Calu3 (cell line): ENCODE data around the gene CASP6. TPM values are rescaled to one million over a fixed set of nuclear protein-coding genes. Genes with fewer than 3 reads are reported as not detected.
A peak's percentile ranks its signal among the peaks of the same experiment; 100 is the strongest.

Experiments
- BruUV-seq: library from RNA; stranded (reverse); fragments of 400-500 nt; replicated peaks from 2 replicates; lab custom pipeline; 2021; lab: Mats Ljungman, UMichigan
- CTCF ChIA-PET: fragments of 300-600 bp; sonication (Branson Sonifier 250); formaldehyde crosslinking; loops from one replicate; lab custom pipeline; 2022; ENCODE audit warnings: antibody characterized with exemption; lab: Charles Lee
- DNase-seq: peaks from one replicate; pipeline ENCODE4 v3.0.0; 2022
- H3K27ac Mint-ChIP-seq: one replicate; pipeline ENCODE4 v1.8.0; 2022; ENCODE audit warnings: mixed read lengths; ENCODE audit not compliant: unreplicated experiment
- H3K27me3 Mint-ChIP-seq: one replicate; pipeline ENCODE4 v1.8.0; 2022; ENCODE audit warnings: mixed read lengths; ENCODE audit not compliant: unreplicated experiment
- H3K36me3 Mint-ChIP-seq: one replicate; pipeline ENCODE4 v1.8.0; 2022; ENCODE audit warnings: mild to moderate bottlenecking, moderate library complexity, mixed read lengths; ENCODE audit not compliant: insufficient read depth, unreplicated experiment
- H3K4me1 Mint-ChIP-seq: one replicate; pipeline ENCODE4 v1.8.0; 2022; ENCODE audit warnings: mild to moderate bottlenecking, low read depth, mixed read lengths; ENCODE audit not compliant: unreplicated experiment
- H3K4me3 Mint-ChIP-seq: one replicate; pipeline ENCODE4 v1.8.0; 2022; ENCODE audit warnings: mild to moderate bottlenecking, low read depth, moderate library complexity, mixed read lengths; ENCODE audit not compliant: unreplicated experiment
- H3K9me3 Mint-ChIP-seq: one replicate; pipeline ENCODE4 v1.8.0; 2022; ENCODE audit warnings: low read depth, mixed read lengths; ENCODE audit not compliant: unreplicated experiment
- CTCF ChIP-seq: fragments of 200-600 bp; IDR thresholded peaks from one replicate; pipeline ENCODE4 v1.8.0; 2022; ENCODE audit warnings: antibody characterized with exemption; ENCODE audit not compliant: unreplicated experiment
- intact Hi-C: fragments of 100-400 bp; cut with micrococcal nuclease; formaldehyde crosslinking; loops from one replicate; pipeline ENCODE4 v1.10.0; 2022; ENCODE audit not compliant: unreplicated experiment
- total RNA-seq: library from RNA; stranded (reverse); gene quantifications from 2 replicates; pipeline ENCODE4 v1.2.3, GENCODE V29; 2022

Gene CASP6
- total RNA-seq, 1 experiment from 2014 or later: 22.3 TPM

DNA sequence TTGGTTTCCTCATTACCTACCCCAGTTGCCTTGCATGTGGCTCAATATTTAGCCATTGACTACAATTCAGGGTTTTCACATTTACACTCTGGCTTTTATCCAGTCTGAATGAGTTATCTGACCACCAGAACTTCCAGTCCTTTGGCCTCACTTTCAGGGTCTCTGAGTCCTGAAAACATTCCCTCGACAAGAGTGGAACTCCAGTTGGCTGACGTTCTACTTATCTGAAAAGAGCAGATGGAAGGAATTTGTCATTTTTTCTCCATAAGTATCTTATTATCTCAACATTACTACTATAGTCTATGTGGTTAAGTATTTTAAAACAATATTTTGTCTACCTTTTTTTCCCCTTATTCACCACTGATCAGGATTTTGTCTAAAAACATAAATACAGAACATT, 5.2 kb upstream of the CASP6 start:
- TF ChIP-seq CTCF: no peak
- no peaks in the 10 kb centered on the region for H3K9me3 Mint-ChIP-seq

GRCh38 chr4:109703664-109704361, 568 bp upstream of the CASP6 start:
- H3K4me3 Mint-ChIP-seq: peak overlapping the region; percentile 92
- no peak for TF ChIP-seq CTCF
- peaks cover 16% of the 10 kb centered on the region for H3K4me1 Mint-ChIP-seq
- no peaks in the 10 kb centered on the region for H3K27me3 Mint-ChIP-seq
- intact Hi-C loops: loop anchor here (5.0 to 10.0 kb wide), 4 partner anchors 98 to 277 kb away; partner anchors contain the start of genes CFI and GAR1
- peak overlapping the region; percentile 40 for H3K27ac Mint-ChIP-seq
- CTCF ChIA-PET: interaction anchor here (1.0 to 1.9 kb wide), 3 partner anchors 26 to 100 kb away, joined by 3 to 7 read pairs (median 6); partner anchors contain the start of genes CFI and PLA2G12A
- no TSS peak for BruUV-seq
- no peaks in the 10 kb centered on the region for H3K9me3 Mint-ChIP-seq
- DNase-seq: no peak
- peaks cover 30% of the 10 kb centered on the region for H3K36me3 Mint-ChIP-seq

More for the DNA sequence above, 5.2 kb upstream of the CASP6 start:
- Mint-ChIP-seq H3K4me3 (no peak overlapping the region), H3K27ac (no peak overlapping the region), H3K4me1 (peaks cover 6% of the 10 kb centered on the region), H3K27me3 (no peaks in the 10 kb centered on the region), H3K36me3 (peaks cover 14% of the 10 kb centered on the region)
- BruUV-seq: no TSS peak
- no peak for DNase-seq
- intact Hi-C loops: loop anchor here (10.0 kb wide), 1 partner anchor 266 kb away; no protein-coding TSS in a partner anchor
- CTCF ChIA-PET: no interaction called here

DNA sequence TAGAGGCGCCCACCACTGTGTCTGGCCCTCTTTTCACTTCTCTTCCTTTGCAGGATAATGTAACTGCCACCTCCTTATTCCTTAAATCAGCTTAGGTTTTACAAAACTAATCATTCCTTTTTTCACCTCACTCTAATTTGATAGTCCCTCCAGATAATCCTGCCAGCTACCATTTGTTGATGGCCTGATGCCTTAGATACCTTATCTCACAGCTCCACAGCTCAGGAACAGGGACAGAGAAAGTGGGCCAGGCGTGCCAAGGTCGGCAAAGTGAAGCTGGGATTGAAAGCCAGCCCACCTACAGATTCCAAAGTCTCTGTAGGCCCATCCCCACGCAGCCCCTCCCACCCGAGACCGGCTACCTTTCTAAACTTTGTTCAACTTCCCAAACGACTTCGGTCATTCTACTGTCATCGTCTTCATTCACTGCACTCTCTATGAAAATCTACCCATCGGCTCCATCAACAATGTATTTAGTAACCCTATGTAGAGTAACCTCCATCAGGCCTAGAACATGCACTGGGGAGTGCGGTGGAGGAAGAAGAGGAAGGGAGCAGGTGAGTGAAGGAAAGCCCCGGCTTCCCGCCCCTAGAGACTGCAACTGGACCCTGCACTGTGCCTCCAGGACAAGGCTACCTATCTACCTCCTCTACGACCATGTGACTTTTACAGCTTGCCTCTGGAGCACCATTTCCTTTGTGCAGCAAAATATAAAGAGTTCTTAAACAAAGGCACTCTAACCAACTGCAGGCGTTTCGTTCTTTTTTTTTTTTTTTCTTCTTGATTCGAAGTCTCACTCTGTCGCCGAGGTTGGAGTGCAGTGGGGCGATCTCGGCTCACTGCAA, 1.5 kb downstream of the CASP6 start:
- DNase-seq: peak; percentile 22
- Mint-ChIP-seq H3K36me3 (peaks cover 30% of the 10 kb centered on the region), H3K27me3 (no peaks in the 10 kb centered on the region), H3K4me1 (peaks cover 16% of the 10 kb centered on the region), H3K4me3 (peak overlapping the region; percentile 92), H3K27ac (peak overlapping the region; percentile 40), H3K9me3 (no peaks in the 10 kb centered on the region)
- BruUV-seq: no TSS peak
- CTCF ChIA-PET: interaction anchor here (1.2 to 1.9 kb wide), 3 partner anchors 43 to 102 kb away, joined by 3 to 7 read pairs (median 6); partner anchors contain the start of gene CFI
- intact Hi-C loops: loop anchor here (5.0 to 10.0 kb wide), 4 partner anchors 101 to 274 kb away; partner anchors contain the start of genes CFI and GAR1
- no peak for TF ChIP-seq CTCF

GRCh38 chr4:109699553-109700225, 3.6 kb downstream of the CASP6 start:
- no peak overlapping the region for H3K27ac Mint-ChIP-seq
- CTCF ChIA-PET: interaction anchor here (1.1 kb wide), 1 partner anchor 105 kb away, joined by 3 read pairs; no protein-coding TSS in a partner anchor
- no peak overlapping the region for H3K4me3 Mint-ChIP-seq
- H3K36me3 Mint-ChIP-seq: peaks cover 30% of the 10 kb centered on the region
- H3K4me1 Mint-ChIP-seq: peaks cover 16% of the 10 kb centered on the region
- no peaks in the 10 kb centered on the region for H3K27me3 Mint-ChIP-seq
- no TSS peak for BruUV-seq
- no peak for DNase-seq
- intact Hi-C loops: loop anchor here (5.0 to 10.0 kb wide), 4 partner anchors 103 to 275 kb away; partner anchors contain the start of genes CFI and GAR1
- no peaks in the 10 kb centered on the region for H3K9me3 Mint-ChIP-seq
- no peak for TF ChIP-seq CTCF
